HT1080 (cell line): ENCODE data around the gene ZNF835. TPM values are rescaled to one million over a fixed set of nuclear protein-coding genes. Genes with fewer than 3 reads are reported as not detected.
A peak's percentile ranks its signal among the peaks of the same experiment; 100 is the strongest.

Experiments
- DNase-seq: peaks from one replicate; pipeline ENCODE4 v3.0.0-alpha.2; 2015; ENCODE audit warnings: low read depth
- total RNA-seq: library from RNA; depleted of rRNA; stranded (reverse); fragments of >200 nt; shearing (Covaris generic); gene quantifications from 2 replicates; pipeline ENCODE4 v1.2.3, GENCODE V29; 2014; rRNA removed

Gene ZNF835
- total RNA-seq, 1 experiment from 2014 or later = 0.05 TPM

DNA sequence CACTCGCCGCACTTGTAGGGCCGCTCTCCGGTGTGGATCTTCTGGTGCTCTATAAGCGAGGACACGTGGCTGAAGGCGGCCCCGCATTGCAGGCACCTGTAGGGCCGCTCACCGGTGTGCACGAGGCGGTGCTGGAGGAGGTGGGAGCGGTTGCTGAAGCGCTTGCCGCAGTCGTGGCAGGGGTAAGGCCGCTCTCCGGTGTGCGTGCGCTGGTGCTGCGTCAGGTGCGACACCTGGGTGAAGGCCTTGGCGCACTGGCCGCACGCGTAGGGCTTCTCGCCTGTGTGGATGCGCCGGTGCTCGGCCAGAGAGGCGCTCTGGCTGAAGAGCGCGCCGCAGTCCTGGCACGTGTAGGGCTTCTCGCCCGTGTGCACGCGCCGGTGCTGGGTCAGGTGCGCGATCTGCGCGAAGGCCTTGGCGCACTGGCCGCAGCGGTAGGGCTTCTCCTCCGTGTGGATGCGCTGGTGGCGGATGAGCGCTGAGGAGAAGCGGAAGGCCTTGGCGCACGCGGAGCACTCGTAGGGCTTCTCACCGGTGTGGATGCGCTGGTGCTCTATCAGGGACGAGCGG, 7.5 kb downstream of the ZNF835 start:
- DNase-seq = no peak

GRCh38 chr19:56661248-56661647, 10.3 kb downstream of the ZNF835 start:
- DNase-seq = no peak

- no peak for DNase-seq
These were observed 11.0 kb downstream of the ZNF835 start for GRCh38 chr19:56660381-56661107.

GRCh38 chr19:56654151-56654550, 17.4 kb downstream of the ZNF835 start:
- DNase-seq = no peak

GRCh38 chr19:56643460-56643955, 28.0 kb downstream of the ZNF835 start:
- DNase-seq = no peak

DNA sequence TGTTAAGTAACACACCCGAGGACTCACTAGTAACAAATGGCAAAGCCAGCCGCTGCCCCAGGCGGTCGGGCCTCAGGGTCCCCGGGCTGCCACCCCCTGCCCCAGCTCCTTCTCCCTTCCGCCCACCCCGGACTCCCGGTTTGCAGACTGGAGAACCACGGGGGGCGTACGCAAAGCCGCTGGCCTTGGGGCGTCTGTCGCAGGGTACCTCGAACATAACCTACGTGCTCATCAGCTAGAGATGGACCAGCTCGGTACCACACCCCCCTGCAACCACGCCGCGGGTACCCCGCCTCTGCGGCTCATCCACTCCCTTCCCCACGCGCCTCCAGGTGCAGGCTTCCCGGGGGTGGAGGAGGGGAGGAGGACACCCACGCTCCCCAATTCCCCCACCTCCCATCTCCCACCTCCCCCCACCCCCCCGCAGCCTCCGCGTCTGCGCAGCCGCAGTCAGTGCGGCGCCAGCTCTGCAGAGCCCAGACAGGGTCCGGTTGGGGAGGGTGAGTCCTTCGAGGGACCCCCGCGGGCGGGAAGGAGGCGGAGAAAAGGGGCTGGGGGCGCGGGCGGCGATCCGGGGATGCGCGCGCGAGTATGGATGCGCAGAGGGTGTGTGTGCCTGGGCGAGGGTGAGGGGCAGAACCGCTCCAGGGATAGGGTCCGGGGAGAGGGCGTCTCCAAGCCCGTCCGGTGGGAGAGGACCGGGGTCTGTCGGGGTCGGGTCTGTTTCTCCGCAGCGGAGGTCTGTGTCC, 28.7 kb downstream of the ZNF835 start, which contains the start of gene SMIM17:
SMIM17 (plus strand) TSS at position 449 of the 749 bp plus-strand sequence. CDS start 2,509 bp downstream, outside the sequence.
- DNase-seq = no peak

DNA sequence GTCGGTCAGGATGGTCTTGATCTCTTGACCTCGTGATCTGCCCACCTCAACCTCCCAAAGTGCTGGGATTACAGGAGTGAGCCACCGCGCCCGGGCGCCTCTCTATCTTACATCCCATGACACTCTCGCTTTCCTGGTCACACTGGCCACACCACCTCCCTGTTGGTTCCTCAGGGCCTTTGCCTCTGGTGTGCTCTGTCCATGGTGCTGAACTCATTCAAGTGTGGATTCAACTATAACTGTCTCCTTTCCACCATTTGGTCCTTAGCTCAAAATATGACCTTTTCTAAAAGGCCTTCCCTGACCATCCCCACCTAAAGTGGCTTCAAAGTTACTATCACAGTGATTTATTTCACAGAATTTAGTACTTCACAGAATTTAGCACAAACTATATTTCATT, 32.3 kb downstream of the ZNF835 start:
- DNase-seq = no peak

DNA sequence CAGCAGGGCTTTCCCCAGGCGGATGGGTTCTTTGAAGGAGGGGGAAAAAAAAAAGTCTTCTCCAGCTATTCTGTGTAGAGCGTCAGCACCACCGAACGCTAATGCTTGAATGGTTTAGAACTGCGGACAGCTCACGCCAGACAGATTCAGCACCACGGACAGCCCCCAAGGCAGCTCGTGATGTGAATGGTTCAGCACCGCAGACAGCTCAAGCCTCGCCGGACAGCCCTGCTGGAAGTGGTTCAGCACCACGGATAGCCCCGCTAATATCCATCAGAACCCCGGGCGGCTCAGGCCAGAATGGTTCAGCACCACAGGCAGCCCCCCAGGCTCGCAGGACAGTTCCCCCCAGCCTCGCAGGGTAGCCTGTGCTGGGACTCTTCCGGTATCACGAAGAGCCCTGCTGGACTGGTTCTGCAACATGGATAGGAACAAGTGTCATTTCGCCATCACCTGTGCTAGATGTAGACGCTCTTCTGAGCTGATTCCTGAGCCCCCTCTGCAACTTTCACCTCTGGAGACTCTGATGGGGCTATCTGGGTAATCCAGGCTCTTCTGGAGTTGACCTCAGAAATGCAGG, 33.5 kb downstream of the ZNF835 start:
- DNase-seq = peak; percentile 61

DNA sequence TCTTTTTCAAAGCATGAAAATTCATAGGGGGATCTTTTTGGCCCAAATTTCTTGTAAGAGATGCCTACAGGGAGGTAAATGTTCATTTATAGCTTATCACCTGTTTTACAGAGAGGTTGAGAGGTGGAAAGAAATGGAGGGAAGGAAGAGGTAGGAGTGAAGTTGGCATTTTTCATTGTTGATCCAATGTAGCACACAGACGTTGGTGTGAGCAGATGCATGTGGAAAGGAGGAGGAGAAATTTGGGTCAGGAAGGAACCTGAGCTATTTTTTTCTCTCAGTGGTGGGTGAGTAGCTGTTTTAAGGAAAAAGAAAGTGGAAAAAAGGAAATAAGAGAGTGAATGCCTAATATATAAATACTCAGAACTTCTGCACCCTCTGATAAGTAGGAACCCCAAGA, 38.5 kb downstream of the ZNF835 start:
- DNase-seq = no peak

- DNase-seq = no peak
These were observed 45.8 kb downstream of the ZNF835 start for GRCh38 chr19:56625708-56626107.

- no peak for DNase-seq
These were observed 48.6 kb downstream of the ZNF835 start for GRCh38 chr19:56623006-56623405.

DNA sequence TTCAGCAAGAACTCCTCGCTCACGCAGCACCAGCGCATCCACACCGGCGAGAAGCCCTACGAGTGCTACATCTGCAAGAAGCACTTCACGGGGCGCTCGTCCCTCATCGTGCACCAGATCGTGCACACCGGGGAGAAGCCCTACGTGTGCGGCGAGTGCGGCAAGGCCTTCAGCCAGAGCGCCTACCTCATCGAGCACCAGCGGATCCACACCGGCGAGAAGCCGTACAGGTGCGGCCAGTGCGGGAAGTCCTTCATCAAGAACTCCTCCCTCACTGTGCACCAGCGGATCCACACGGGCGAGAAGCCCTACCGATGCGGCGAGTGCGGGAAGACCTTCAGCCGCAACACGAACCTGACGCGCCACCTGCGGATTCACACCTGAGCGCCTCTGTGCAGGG, 49.2 kb downstream of the ZNF835 start:
- DNase-seq = no peak

DNA sequence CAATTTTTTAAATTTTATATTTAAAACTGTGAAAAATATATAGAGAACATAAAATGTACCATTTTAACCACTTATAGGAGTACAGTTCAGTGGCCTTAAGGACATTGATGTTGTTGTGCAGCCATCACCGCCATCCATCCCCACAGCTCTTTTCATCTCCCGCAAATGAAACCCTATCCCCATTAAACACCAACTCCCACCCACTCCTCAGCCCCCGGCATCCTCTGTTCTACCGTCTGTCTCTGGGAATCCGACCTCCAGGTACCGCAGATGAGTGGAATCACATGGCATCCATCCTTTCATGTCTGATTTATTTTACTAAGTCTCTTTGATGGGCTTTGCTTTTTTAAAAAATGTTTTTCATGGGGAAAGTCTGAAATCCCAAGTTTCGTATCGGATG, 52.4 kb downstream of the ZNF835 start:
- no peak for DNase-seq

DNA sequence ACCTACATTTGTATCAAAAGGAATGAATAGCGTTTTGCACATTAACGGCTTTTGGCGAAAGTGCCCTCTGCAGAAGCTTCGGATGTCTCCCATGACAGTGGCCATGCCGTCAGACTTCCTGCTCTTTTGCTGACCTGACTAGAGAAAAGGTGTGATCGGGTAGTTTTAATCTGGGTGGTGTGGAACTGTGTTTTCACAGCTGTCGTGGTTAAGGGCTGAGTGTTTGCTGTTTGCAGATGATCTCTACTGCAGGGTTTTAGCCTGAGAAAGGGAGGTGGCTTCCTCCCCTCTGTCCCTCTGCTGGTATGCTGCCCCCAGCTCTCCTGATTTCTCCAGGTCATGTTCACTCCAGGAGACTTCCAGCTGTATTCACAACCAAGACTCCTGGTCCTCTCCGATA, 54.0 kb downstream of the ZNF835 start:
- no peak for DNase-seq

GRCh38 chr19:56613639-56614038, 57.9 kb downstream of the ZNF835 start:
- no peak for DNase-seq

DNA sequence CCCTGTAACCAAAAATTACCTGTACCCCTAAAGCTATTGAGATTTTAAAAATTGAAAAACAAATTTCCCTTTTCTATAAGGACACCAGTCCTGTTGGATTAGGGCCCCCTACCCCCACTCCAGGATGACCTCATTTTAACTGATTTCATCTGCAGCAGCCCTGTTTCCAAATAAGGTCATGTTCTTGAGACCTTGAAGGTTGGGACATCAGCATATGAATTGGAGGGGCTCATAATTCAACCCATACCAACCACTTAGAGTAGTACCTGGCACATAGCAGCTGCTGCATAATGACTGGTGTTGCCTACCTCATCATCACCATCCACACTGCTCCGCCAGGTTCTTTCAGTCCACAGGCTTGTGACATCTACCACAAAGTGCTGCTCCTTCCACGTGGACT, 58.8 kb downstream of the ZNF835 start:
- no peak for DNase-seq

Other genes starting within 250 kb of the ZNF835 start
- gene ZNF667, start 194.4 kb downstream of the ZNF835 start, total RNA-seq = 0.06 TPM in 1 of 2 replicates, not detected in the other
- not detected in 2 replicates for gene ZNF471, start 163.9 kb downstream of the ZNF835 start, total RNA-seq
- gene ZFP28, start 132.8 kb downstream of the ZNF835 start, total RNA-seq = 0.05 TPM in 1 of 2 replicates, not detected in the other
- 0.20 and 0.47 TPM in 2 replicates for gene ZNF470, start 104.3 kb downstream of the ZNF835 start, total RNA-seq
- 4.0 and 4.9 TPM in 2 replicates for gene ZNF71, start 76.5 kb downstream of the ZNF835 start, total RNA-seq
- not detected in 2 replicates for gene SMIM17, start 28.6 kb downstream of the ZNF835 start, total RNA-seq
- gene PEG3, start 169.0 kb upstream of the ZNF835 start, total RNA-seq = not detected in 2 replicates
- not detected in 2 replicates for gene ZIM2, start 169.0 kb upstream of the ZNF835 start, total RNA-seq